COR-L47 (cell line): Measurements from ENCODE around the gene DCT.

Experiments used
- DNase-seq: peaks from one replicate; lab custom pipeline; 2025; lab: John Stamatoyannopoulos, UW

DCT gene

DNA sequence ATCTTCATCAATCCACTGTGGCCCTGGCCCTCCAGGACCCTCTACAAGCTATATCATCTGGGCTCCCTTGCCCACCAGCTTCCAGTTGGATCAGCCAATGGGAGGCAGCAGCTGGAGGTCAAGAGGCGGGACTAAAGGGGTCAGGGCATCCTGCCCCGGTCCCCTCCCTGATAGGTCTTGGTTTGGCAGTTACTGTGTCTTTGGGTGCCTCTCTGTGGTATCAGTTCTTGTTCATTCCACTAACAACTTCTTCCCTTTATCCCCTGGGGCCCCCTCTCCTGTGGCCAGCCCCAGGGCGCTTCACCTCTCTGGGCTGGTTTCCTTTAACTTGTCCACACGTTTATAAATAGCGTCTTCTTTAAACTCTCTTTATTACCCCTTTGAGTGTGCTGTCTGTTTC, 83.6 kb downstream of the DCT start:
- DNase-seq, result no peak

DNA sequence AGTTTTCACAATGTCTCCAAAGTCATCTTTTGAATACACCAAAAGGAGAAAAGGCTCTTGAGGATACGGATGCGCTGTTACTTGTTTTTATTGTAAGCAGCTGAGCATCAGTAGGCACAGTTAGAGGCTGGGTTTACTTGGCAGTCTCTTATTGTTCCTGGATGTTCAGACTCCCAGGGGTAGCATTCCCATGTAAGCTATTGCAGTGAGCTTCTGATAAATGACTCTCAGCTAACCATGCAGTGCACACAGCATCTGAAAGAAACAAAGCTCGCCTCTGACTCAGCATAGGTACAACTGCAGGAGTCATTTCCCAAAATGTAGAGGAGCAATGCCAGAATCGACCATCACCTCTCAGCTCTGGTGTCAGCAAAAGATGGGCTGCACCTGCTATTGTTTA, 84.8 kb downstream of the DCT start:
- DNase-seq, result peak; percentile 76

DNA sequence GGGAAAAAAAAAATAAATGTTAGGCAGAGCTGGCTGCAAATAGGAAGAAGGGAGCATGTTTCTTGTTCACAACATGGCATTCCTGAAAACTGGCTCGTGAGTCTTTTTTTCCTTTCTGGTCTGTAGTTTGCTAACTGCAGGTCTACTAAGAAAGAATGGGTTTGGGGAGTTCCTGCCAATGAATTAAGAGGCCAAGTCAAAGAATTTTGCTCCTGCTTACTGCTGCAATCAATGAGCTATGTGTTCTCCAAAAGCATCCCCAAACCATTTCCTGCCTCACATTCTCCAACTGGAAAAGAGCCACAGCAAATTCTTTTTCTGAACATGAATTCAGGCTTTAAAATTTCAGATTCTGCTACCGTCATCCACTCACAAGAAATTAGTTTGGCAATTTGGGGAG, 88.6 kb downstream of the DCT start:
- DNase-seq, result no peak

DNA sequence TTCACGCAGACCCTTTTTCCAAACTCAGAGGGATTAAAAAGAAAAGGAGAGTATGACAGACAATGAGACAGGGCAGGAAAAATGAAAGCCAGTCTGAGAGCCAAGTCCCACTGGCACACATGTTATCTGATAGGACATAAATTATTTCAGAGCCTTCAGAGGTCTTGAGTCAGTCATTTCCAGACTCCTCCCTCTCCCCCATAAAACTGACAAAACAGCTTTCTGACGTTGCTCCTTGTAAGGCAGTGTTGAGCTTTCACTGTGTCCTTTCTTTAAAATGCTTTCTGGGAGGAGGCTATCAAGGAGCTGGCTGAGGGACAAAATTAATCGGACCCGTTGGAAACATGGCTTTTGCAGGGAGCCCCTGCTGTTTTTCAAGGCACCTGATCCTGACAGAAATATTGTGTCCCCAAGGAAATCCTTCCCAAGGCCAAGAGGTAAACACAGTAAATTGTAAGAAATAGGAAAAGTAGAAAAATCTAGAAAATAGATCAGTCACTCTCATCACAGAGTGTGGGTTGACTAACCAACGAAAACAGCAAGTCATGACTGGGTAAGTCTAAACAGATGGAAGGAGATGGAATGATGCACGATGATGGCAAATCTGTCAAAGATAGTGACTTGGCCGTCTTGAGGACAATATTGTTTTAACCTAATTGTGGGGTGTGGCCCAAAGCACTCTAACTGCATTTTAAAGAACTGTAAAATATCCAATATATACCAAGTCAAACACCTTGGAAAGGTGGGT, 89.7 kb downstream of the DCT start:
- no peak for DNase-seq

DNA sequence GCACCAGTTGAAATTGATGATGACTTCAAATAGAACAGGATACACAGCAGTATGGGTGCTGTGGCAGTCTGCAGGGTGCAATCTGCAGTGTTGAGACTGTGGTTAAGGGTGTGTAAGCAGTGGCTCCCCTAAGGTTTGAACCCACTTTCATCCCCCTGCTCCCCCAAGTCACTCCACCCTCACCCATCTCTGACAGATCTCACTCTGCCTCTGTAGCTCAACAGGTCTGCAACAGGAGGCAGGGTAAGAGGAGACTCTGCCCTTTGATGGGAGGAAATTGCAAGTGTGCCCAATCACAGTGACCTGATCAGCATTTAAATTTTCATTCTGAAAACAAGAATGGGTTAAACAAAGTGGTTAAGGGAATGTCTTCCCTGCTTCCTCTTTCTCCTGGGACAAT, 92.4 kb downstream of the DCT start:
- DNase-seq, result no peak
